ENCODE results near the gene CFAP61.
"Not testable (repeated sequence)": the region's sequence is repeated elsewhere in the genome, so short reads cannot be mapped to it uniquely, and the experiment has no call there.

Gene CFAP61

DNA sequence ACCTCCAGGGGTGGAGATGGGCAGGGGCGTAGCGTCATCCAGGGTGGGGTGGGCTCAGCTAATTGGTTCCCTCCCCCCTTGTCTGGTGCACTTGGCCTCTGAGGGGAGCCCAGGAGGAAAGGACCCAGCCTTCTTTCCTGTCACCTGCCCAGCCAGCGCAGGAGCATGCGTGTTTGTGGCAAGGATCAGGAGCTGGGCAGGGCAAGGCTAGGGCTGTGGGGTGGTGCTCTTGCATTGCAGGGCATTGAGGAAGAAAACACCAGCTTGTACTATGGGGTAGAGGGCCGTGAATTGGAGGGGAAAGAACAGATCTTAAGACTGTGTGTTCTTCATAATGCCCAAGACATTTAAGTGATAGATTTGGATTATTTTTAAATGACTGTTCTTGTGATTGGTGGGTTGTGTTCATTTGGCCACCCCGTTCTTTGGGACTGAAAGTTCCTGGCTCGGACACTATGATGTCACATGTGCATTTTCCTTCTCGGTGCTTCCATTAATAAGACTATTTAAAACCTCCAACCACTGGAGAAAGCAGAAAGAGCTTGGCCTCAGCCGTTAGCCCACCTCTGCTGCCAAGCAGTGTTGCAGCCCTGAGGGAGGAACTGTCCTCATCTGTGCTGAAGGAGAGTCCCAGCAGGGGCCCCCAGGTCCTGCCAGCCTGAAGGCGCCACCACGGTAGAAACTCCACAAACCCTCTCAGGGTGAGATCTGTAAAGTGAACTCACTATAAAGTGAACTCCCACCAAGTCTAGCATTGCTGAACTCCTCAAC lies 179.4 kb downstream of the CFAP61 start:
- DNase-seq (ENCODE audit: low read depth) = no peak

DNA sequence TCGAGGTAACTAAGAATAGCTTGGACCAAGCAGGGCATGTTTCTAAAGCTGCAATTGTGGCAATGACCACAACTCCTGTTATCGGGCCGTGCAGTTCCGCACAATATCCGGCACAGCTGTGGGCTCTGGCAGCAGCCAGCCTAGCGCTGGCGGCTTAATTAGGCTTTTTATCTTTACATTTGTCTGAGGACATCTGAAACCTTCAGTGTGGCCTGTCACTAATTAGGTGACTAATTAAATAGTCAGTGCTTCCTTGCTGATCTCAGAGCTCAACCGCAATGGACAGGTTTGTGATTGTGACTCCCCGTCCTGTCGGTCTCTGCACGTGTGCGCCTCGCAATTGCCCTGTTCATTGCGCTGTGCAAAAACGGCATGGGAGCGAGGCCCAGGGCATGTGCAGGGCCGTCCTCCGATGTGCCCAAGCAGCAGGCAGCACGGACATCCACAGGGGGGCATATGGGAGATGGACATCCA lies 180.7 kb downstream of the CFAP61 start:
- no peak for DNase-seq (ENCODE audit: low read depth)

DNA sequence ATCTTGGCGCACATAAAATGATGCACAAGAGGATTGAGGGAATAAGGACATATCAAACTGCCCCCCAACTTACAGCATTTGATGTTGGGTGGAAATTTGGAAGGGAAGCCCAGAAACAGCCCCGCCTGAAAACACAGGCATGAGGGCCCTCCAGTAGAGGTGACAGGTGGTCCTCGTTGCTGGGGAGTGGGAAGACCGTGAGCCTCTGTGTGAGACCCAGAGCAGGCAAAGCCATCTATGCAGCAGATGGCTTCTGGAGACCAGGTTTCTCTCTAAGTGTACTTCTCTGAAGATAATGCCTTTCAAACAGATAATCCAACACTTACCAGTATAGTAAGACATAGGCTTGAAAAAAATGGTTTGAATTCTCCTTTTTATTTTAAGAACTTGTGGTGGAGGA lies 183.3 kb downstream of the CFAP61 start:
- no peak for DNase-seq (ENCODE audit: low read depth)

DNA sequence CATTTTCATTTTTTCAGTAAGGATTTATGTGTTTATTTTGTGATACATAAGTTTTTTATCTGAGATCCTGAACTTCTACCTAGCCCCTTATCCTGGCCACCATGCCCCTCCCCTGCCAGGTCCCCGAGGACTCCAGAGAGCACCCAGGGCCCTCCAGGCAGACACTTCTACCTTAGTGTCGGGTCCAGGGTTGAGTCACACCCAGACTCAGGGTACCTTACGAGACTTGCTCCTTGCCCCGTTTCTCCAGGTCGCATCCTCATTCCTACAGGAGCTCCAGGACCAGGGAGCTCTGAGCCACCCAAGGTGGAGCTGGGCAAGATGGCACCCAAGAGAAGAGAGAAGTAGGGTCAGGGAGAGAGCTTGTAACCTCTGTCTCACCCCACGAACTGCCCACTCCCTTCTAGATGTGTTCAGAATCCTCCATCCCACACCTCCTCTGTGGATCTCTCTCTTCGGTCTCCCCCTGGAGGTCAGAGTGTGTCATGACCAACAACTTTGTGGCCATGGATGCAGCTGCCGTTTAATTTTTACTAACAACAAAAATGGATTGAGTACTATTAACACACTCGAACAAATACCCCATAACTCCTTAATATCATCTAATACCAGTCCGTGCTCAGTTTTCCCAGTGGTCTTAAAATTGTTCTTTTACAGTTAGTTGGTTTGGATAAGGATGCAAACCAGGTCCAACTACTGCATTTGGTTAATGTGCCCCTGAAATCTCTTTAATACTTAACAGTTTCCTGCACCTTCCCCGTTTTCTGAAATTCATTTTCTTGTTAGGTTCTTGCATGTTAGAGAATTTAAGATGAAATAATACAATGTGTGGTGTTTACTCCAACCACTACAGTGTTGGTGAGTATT lies 185.0 kb downstream of the CFAP61 start:
- DNase-seq (ENCODE audit: low read depth) = peak; percentile 31

DNA sequence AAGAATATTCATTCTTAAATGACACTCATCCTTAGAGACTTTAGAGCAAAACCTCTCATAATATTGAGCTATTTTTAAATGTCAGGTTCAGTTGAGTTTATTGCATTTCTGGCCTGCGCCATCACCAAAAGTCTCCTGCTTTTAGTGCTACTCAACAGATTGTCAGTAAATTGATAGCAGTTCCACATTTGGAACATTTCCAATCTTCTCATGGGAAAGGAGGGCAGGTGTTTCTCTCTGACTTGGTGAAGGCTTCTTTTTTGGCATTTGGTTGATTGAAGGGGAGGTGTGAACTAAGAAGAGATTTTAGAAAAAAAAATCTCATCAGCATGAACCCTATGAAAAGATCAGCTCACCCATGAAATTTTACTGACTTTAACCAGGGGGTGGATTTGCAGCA lies 189.6 kb downstream of the CFAP61 start:
- DNase-seq (ENCODE audit: low read depth) = no peak

DNA sequence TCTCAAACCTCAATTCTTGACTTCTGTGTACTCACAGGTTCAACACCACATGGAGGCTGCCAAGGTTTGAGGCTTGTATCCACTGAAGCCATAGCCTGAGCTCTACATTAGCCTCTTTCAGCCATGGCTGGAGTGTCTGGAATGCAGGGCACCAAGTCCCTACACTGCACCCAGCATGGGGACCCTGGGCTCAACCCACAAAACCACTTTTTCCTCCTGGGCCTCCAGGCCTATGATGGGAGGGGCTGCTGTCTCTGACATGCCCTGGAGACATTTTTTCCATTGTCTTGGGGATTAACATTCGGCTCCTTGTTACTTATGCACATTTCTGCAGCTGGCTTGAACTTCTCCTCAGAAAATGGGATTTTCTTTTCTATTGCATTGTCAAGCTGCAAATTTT lies 192.1 kb downstream of the CFAP61 start:
- DNase-seq (ENCODE audit: low read depth) = not testable (repeated sequence)

DNA sequence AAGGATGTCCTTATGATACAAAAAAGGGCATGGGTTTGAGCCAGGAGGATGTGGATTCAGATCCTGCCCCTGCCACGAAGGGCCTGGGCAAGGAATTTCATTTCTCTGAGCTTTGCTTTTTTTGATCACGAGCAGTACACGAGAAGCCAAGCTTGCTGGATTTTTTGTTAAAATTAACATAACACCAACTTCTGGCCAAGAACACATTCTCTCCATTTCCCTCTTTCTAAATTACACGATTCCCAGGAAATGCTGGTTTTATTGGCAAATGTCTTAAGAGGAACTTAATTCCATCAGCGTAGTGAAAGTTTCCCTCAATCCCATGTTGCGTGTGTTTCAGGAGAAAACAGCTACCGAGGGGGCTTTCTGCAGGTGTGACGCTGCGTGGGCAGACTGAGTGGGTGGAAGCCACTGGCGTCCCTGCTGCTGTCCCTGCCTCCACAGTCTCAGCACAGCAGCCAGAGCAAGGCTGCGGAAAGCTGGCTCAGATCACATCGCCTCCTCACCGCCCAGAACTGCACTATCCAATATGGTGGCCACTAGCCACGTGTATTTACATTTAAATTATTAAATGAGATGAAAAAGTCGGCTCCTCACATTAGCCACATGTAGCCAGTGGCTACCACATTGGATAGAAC lies 194.8 kb downstream of the CFAP61 start:
- no peak for DNase-seq (ENCODE audit: low read depth)

DNA sequence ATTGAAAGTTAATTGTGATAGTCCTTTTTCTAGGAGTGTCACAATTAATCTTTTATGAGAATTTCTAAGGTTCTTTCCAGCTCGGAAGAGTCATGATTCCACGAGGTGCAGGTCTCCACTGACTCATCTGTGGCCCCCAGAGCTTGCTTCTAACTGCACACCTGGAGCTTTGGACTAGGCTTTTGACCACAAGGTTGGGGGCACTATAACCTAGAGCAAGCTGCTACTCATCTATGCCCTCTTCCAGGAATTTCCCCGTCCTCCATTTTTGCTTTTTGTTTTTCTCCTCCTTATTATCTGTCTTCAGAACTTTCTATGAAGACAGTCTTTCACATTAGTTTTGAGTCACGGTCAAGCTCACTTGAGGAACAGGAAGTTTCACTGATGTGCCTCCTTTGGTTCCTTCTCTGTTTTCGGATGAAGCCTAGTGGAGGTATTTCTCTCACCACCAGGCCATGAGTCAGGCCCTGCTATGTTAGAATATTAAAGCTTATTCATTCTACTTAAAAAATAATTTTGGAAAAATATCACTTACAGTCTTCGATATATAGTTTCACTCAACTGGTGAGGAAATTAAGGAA lies 196.4 kb downstream of the CFAP61 start:
- no peak for DNase-seq (ENCODE audit: low read depth)

DNA sequence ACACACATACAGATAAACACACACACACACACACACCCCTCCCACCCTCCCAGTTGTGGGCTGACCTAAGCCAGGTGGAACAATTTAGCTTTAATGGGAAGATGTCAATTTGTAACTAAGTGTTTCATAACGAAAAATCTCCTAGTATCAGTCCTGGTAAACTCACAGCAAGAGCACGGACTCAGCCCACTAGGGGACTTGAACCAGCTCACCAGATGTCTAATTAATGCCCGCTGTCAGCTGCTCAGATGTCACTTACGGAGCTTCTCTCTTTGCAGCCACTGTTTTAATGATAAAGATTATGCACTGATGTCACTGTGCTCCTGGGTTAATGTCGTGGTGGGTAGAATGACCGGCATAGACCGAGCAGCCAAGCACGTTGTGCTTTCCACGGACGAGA lies 199.0 kb downstream of the CFAP61 start:
- DNase-seq (ENCODE audit: low read depth) = no peak

DNA sequence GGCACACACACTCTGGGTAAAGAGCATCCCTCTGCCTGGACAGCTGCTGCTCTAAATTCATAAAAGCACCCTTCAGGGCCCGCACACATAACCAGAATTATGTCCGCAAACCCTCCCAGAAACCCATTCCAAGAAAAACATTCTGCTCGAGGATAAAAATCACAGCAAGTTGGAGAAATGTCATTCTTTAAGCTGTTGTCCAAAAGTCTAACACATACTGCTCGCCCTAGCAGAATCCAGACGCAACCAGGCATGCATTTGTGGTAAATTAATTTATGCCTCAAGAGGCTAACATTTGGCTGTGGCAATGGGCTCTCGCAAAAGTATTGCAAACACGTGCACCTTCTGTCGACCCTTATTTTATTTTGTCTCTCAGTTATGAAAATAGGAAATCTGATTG lies 199.5 kb downstream of the CFAP61 start:
- DNase-seq (ENCODE audit: low read depth) = no peak

DNA sequence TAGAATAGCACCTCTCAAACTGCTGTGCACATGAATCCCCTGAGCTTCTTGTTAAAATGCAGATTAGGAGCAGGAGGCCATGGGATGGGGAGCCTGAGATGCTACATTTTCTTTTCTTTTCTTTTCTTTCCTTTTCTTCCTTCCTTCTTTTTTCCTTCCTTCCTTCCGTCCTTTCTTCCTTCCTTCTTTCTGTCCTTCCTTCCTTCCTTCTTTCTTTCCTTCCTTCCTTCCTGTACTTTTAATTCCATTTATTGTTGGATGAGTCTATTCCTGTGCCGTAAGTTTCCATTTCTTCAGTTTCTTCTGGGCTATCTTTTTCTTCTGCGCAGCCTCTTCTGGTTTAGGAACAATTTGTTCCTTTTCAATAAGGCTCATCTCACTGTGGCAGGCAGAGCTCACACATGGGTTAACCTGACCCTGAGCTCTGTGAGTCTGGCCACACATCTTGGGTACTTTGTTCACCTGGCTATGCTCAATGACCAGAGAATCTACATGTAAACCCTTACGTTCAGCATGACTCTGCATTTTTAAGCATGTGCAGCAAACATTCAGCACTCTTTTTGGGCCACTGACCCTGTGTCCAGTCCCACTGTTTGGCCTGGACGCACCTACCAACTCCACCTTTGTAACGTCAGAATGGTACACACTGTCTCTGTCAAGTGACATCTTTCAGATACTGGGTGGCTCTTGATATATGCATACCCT lies 200.9 kb downstream of the CFAP61 start:
- no peak for DNase-seq (ENCODE audit: low read depth)

DNA sequence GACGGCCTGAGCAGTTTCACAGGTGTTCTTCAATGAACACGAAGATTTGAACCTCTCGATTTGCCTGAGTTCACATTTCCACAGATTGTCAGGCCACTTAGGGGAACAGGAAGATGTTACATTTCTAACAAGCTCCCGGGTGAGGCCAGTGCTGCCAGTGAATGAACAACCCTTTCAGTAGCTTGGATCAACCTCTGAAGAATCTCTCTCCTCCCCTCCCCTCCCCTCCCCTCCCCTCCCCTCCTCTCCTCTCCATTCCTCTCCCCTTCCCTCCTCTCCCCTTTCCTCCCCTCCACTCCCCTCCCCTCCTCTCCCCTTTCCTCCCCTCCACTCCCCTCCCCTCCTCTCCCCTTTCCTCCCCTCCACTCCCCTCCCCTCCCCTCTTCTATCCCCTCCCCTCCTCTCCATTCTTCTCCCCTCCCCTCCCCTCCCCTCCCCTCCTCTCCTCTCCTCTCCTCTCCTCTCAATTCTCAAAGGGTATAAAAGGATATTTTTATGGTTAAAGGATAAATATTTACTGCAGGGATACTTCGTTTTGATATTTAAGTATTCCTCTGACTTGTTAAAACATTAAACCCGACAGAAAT lies 201.5 kb downstream of the CFAP61 start:
- DNase-seq (ENCODE audit: low read depth) = no peak

DNA sequence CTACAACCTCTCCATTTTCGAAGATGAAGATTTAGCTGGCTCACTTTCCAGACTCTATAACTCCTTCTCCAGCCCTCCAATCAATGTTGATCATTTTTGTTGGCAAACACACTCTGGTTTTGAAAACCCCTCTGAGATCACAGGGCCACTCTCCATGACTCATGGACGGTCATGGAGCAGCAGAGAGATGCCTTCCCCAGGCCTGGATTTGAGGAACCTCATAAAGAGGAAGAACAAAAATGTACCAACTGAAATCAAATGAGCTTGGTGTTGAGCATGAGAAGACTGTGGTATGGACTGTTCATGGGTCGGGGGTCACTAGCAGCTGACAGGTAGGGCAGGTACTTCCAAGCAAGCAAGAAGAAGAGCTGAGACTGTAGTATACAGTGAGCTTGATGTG lies 202.8 kb downstream of the CFAP61 start:
- no peak for DNase-seq (ENCODE audit: low read depth)

DNA sequence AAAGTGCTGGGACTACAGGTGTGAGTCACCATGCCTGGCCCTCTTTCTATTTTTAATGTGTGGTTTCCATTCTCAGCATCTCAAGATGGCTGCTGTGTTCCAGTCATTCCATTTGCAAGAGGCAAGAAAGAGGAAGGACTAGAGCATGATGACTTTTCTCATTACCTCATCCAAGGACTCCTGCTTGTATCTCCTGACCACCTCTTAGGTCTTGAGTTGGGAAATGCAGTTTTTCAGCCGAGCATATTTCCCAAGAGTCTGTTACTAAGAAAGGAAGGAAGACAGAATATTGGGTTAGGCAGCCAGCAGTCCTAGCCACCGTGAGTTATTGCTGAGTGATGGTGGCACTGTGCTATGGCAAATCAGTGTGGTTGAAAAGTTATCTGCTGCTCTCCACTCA lies 207.2 kb downstream of the CFAP61 start:
- no peak for DNase-seq (ENCODE audit: low read depth)

DNA sequence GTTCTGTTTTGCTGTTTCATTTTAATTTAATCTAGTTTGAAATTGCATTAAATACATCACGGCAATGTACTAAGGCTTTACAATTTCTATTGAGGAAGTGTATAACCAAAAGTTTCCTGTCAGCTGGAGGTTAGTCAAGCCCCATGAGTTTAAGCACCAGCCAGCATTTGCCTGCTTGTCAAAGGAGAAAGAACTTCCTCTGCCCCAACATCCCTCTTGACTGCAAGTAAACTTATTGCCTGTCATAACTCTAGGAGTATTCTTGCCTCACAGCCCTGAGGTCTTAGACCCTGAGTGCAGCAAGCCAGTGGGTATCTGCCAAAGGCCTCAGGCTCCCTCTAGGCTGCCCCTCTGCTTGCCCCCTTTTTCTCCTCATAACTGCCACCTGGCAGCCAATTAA lies 208.8 kb downstream of the CFAP61 start:
- DNase-seq (ENCODE audit: low read depth) = no peak

DNA sequence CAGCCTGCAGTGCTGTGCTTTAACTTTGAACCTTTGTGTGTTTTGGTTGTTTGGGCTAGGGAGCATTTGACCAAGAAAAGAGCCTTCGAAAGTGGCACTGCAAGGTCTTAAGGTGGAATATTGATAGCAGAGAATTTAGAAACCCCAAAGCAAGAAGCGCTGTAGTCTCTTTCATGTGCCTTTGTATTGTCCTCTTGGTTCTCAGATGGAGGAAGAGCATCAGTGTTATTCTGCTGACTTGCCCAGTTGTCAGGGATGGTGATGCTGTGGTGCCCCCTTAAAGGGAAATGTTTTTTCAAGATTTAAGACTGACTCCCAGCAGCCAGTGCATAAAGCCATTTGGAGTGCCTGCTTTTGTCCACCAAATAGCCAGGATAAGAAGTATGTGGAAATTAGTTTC lies 212.9 kb downstream of the CFAP61 start:
- no peak for DNase-seq (ENCODE audit: low read depth)

DNA sequence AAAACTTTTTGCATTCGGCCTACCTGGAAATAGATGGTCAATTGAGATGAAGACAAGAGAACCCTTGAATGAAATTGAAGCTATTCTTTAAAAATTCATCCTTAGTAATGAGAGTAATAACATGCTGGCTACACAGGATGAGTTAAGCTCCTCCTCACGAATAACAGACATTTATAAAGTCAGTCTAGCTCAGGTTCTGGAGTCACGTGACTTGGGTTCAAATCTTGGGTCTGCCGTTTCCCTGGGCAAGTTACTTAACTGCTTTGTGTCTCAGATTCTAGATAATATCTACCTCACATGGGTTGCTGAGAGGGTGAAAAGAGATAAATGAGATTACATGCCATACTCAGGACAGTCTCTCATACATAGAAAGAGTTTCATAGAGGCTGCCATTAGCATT lies 214.2 kb downstream of the CFAP61 start:
- no peak for DNase-seq (ENCODE audit: low read depth)

DNA sequence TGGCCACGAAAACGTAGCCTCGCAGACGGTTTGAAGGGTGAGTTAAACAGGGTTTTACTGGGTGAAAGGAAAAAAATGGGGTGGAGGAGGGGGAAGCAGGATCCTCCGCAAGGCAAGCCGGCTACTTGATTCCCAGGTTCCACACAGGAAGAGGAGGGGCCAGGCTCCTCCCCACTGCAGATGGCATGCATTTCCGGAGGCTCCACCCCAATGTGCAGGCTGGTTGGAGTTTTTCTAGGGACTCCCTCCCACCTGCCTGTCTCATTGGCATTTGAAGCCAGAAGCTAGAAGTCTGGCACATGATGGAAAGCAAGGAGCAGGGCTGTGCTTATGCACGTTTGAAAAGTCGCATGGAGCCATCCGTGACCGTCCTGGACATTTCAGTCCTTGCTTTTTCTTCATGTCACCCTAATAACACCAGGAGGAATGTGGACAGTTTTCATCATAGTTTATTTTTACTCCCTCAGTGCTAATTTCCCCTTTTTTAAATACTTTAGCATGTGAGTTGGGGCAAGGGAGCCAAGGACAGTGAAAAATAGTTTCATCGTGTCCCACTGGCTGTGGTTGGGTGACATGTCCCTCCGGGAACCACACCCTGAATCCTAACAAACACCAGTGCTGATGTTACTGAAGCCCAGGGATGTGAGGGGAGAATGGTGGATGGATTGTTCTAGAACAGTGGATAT lies 215.5 kb downstream of the CFAP61 start:
- DNase-seq (ENCODE audit: low read depth) = no peak

DNA sequence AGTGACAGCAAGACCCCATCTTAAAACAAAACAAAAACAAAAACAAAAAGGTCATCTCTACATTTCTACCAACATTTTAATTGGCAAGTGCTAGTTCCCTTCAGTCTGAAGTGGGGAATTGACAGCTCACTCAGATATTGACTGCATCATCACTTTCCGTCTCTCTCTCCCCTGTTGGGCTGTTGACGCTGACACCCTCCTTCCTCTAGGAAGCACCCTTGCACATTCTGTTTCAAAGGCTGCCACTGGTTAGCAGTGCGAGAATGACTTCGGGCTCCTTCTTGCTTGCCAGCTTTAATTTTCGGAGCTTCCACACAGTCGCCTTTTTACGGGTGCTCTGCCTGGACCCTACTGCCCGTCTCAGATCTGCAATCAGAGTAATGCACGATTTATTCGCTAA lies 218.9 kb downstream of the CFAP61 start:
- DNase-seq (ENCODE audit: low read depth) = no peak

DNA sequence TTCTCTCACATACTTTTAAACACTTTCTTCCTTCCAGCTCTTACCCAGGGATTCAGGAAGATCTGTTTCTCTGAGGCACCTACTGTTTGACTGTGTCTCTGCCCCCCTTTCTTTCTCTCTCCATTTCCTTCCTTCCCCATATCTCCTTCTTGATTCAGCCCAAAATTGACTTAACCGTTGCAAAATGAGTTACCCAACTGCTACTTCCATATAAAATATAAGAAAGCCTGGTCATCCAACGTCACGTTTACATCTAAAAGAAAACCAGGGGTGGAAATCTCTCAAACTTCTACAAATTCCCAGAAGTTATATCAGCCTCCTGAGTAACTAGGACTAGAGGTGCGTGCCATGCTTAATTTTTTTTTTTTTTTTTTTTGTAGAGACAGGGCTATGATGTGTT lies 220.4 kb downstream of the CFAP61 start:
- no peak for DNase-seq (ENCODE audit: low read depth)

DNA sequence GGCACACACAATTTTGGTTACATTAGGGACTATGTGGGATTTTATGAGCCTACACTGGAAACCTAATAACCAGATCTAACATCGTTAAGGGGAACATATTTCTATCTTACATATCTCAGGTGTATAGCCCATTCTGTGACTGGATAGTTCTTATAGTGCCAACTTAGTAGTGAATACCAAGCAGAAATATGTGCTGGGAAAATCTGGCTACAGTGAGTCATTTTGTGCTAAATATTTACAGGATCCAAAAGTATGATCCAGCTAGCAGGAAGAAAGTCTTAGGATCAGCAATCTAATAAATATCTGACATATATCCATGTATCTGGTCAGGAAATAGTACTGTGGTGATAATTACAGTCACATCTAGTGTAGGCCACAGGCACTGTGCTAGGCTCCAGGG lies 221.0 kb downstream of the CFAP61 start:
- no peak for DNase-seq (ENCODE audit: low read depth)

Data from iris pigment epithelial cell (primary cell).